ENCODE measurements around the gene THTPA. TPM values are rescaled to one million over a fixed set of nuclear protein-coding genes. Genes with fewer than 3 reads are reported as not detected.
A peak's percentile ranks its signal among the peaks of the same experiment; 100 is the strongest.
"Not testable (repeated sequence)": the region's sequence is repeated elsewhere in the genome, so short reads cannot be mapped to it uniquely, and the experiment has no call there.

THTPA gene
- total and polyA plus RNA-seq, 2 of the 13 experiments (the other 11 are each of a cell fraction or from before 2014, with no cell fraction given): 7.4 to 8.7 TPM

- in situ Hi-C loops (cut with HindIII; ENCODE audit: extremely low pct_ligation_motif_present, low pct_unique_long_range_greater_than_20kb) (no loop called here), intact Hi-C loops (cut with micrococcal nuclease; ENCODE audit: unreplicated experiment) (no loop called here)
- FAIRE-seq (no peak), ATAC-seq (no peak), DNase-seq (ENCODE audit: low spot score) (no peak)
- 88% methylated on average over 4 of the region's 4 CpGs for WGBS (ENCODE audit: low lambda C conversion rate)
- H2AFZ ChIP-seq (ENCODE audit: low read length): no peak overlapping the region
- POLR2A ChIA-PET: interaction anchor here (3.5 kb wide), 1 partner anchor 20 kb away, joined by 17 read pairs; the partner anchor contains the start of gene THTPA
- no peaks in the 10 kb centered on the region for H4K20me1 ChIP-seq (ENCODE audit: insufficient read depth, low read length)
- no peaks in the 10 kb centered on the region for H3K9me3 ChIP-seq (ENCODE audit: low read length)
- H3K4me3 ChIP-seq (replicated peaks in 1 of 3; ENCODE audit: insufficient read depth in 1 of 3, low read depth in 2 of 3, low read length in 3 of 3): no peak overlapping the region
- H3K9ac ChIP-seq (ENCODE audit: insufficient read depth, low read depth, low read length): no peak overlapping the region
- H3K4me2 ChIP-seq (ENCODE audit: low read depth, low read length): no peak overlapping the region
- H3K4me1 ChIP-seq (ENCODE audit: insufficient read depth, low read length): no peaks in the 10 kb centered on the region
- no peaks in the 10 kb centered on the region for H3K36me3 ChIP-seq (replicated peaks in 1 of 2; ENCODE audit: control insufficient read depth in 1 of 2, insufficient read depth in 2 of 2, low read length in 2 of 2)
- H3K27ac ChIP-seq (ENCODE audit: extremely low read length, insufficient read depth, low read length): no peak overlapping the region
- CTCF ChIA-PET (ENCODE audit: low intra/inter-chr PET ratio, low total read pairs): no interaction called here
- H3K79me2 ChIP-seq (ENCODE audit: insufficient read depth, low read length): no peaks in the 10 kb centered on the region
- H3K27me3 ChIP-seq (ENCODE audit: control insufficient read depth in 1 of 2, insufficient read depth in 2 of 2, low read length in 2 of 2): no peaks in the 10 kb centered on the region
- no TSS peak for BruUV-seq (replicated peaks)
- TF ChIP-seq ZNF790 (CRISPR knock-in tag; IDR thresholded peaks at IDR 0.05; ENCODE audit: borderline replicate concordance) (0 out of 2 replicates have a peak, but pooled peaks have one; percentile 35), ZNF709 (CRISPR knock-in tag; IDR thresholded peaks at IDR 0.05) (0 out of 2 replicates have a peak, but pooled peaks have one; percentile 44), HES4 (CRISPR knock-in tag; IDR thresholded peaks at IDR 0.05; ENCODE audit: borderline replicate concordance) (no peak)
Measured at GRCh38 chr14:23535943-23536342, 20.1 kb upstream of the THTPA start.

- Histone ChIP-seq H3K36me3 (replicated peaks in 1 of 2; ENCODE audit: control insufficient read depth in 1 of 2, insufficient read depth in 2 of 2, low read length in 2 of 2) (no peaks in the 10 kb centered on the region), H3K4me2 (ENCODE audit: low read depth, low read length) (no peak overlapping the region), H4K20me1 (ENCODE audit: insufficient read depth, low read length) (no peaks in the 10 kb centered on the region), H3K4me3 (replicated peaks in 1 of 3; ENCODE audit: insufficient read depth in 1 of 3, low read depth in 2 of 3, low read length in 3 of 3) (no peak overlapping the region), H3K27ac (ENCODE audit: extremely low read length, insufficient read depth, low read length) (no peak overlapping the region), H3K27me3 (ENCODE audit: control insufficient read depth in 1 of 2, insufficient read depth in 2 of 2, low read length in 2 of 2) (no peaks in the 10 kb centered on the region), H3K9ac (ENCODE audit: insufficient read depth, low read depth, low read length) (no peak overlapping the region), H3K9me3 (ENCODE audit: low read length) (no peaks in the 10 kb centered on the region), H3K4me1 (ENCODE audit: insufficient read depth, low read length) (no peaks in the 10 kb centered on the region), H2AFZ (ENCODE audit: low read length) (no peak overlapping the region), H3K79me2 (ENCODE audit: insufficient read depth, low read length) (no peaks in the 10 kb centered on the region)
- POLR2A ChIA-PET: interaction anchor here (1.2 to 3.5 kb wide), 2 partner anchors 10 to 19 kb away, joined by 4 to 17 read pairs; partner anchors contain the start of gene THTPA
- no TSS peak for BruUV-seq (replicated peaks)
- TF ChIP-seq ZMYM3 (CRISPR knock-in tag; IDR thresholded peaks at IDR 0.05) (peak; percentile 37; the same call in 1 of the 2 replicates), ZNF768 (CRISPR knock-in tag; IDR thresholded peaks at IDR 0.05) (peak; percentile 83; the same call in 1 of the 2 replicates), NFYB (CRISPR knock-in tag; IDR thresholded peaks at IDR 0.05) (no peak)
- ATAC-seq: no peak
- no peak for DNase-seq (ENCODE audit: low spot score)
- WGBS (ENCODE audit: low lambda C conversion rate): 93% methylated on average over 2 of the region's 2 CpGs
- CTCF ChIA-PET (ENCODE audit: low intra/inter-chr PET ratio, low total read pairs): no interaction called here
- in situ Hi-C loops (cut with HindIII; ENCODE audit: extremely low pct_ligation_motif_present, low pct_unique_long_range_greater_than_20kb): no loop called here
- no peak for FAIRE-seq
- intact Hi-C loops (cut with micrococcal nuclease; ENCODE audit: unreplicated experiment): no loop called here
Measured at GRCh38 chr14:23536494-23536893, 19.6 kb upstream of the THTPA start.

- H3K4me1 ChIP-seq (ENCODE audit: insufficient read depth, low read length); H3K4me2 ChIP-seq (ENCODE audit: low read depth, low read length); H3K27me3 ChIP-seq (ENCODE audit: control insufficient read depth in 1 of 2, insufficient read depth in 2 of 2, low read length in 2 of 2); DNase-seq (ENCODE audit: low spot score); H3K9me3 ChIP-seq (ENCODE audit: low read length); CTCF ChIA-PET (ENCODE audit: low intra/inter-chr PET ratio, low total read pairs); H3K27ac ChIP-seq (ENCODE audit: extremely low read length, insufficient read depth, low read length); H3K36me3 ChIP-seq (replicated peaks in 1 of 2; ENCODE audit: control insufficient read depth in 1 of 2, insufficient read depth in 2 of 2, low read length in 2 of 2); H2AFZ ChIP-seq (ENCODE audit: low read length); ATAC-seq; in situ Hi-C loops (cut with HindIII; ENCODE audit: extremely low pct_ligation_motif_present, low pct_unique_long_range_greater_than_20kb); H3K79me2 ChIP-seq (ENCODE audit: insufficient read depth, low read length); intact Hi-C loops (cut with micrococcal nuclease; ENCODE audit: unreplicated experiment); H4K20me1 ChIP-seq (ENCODE audit: insufficient read depth, low read length); FAIRE-seq; BruUV-seq (replicated peaks); H3K9ac ChIP-seq (ENCODE audit: insufficient read depth, low read depth, low read length); H3K4me3 ChIP-seq (replicated peaks in 1 of 3; ENCODE audit: insufficient read depth in 1 of 3, low read depth in 2 of 3, low read length in 3 of 3): not testable (repeated sequence)
- 79% methylated on average over 6 of the region's 6 CpGs for WGBS (ENCODE audit: low lambda C conversion rate)
- POLR2A ChIA-PET: interaction anchor here (1.2 to 3.5 kb wide), 2 partner anchors 9 to 19 kb away, joined by 4 to 17 read pairs; partner anchors contain the start of gene THTPA
Measured at GRCh38 chr14:23536906-23537305, 19.2 kb upstream of the THTPA start.

Measured in HepG2 (cell line).